ENCODE results near the gene C2CD2. TPM values are rescaled to one million over a fixed set of nuclear protein-coding genes. Genes with fewer than 3 reads are reported as not detected.

C2CD2 gene
- total RNA-seq, 1 donor from 2014 or later = 34.3 TPM

- H3K9me3 Mint-ChIP-seq (ENCODE audit: unreplicated experiment) = no peaks in the 10 kb centered on the region
- peaks cover 4% of the 10 kb centered on the region for H3K36me3 Mint-ChIP-seq (ENCODE audit: low read depth, unreplicated experiment)
- H3K27ac Mint-ChIP-seq (ENCODE audit: unreplicated experiment) = no peak overlapping the region
- no peak for DNase-seq (ENCODE audit: low spot score)
- TF ChIP-seq, protein P1, sequence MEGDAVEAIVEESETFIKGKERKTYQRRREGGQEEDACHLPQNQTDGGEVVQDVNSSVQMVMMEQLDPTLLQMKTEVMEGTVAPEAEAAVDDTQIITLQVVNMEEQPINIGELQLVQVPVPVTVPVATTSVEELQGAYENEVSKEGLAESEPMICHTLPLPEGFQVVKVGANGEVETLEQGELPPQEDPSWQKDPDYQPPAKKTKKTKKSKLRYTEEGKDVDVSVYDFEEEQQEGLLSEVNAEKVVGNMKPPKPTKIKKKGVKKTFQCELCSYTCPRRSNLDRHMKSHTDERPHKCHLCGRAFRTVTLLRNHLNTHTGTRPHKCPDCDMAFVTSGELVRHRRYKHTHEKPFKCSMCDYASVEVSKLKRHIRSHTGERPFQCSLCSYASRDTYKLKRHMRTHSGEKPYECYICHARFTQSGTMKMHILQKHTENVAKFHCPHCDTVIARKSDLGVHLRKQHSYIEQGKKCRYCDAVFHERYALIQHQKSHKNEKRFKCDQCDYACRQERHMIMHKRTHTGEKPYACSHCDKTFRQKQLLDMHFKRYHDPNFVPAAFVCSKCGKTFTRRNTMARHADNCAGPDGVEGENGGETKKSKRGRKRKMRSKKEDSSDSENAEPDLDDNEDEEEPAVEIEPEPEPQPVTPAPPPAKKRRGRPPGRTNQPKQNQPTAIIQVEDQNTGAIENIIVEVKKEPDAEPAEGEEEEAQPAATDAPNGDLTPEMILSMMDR (IDR thresholded peaks at IDR 0.05; ENCODE audit: unreplicated experiment) = no peak
- no peaks in the 10 kb centered on the region for H3K4me1 Mint-ChIP-seq (ENCODE audit: unreplicated experiment)
- H3K27me3 Mint-ChIP-seq (ENCODE audit: unreplicated experiment) = no peaks in the 10 kb centered on the region
- no peak overlapping the region for H3K4me3 Mint-ChIP-seq (ENCODE audit: unreplicated experiment)
Observed at GRCh38 chr21:41886328-41886727, 67.5 kb downstream of the C2CD2 start.

DNA sequence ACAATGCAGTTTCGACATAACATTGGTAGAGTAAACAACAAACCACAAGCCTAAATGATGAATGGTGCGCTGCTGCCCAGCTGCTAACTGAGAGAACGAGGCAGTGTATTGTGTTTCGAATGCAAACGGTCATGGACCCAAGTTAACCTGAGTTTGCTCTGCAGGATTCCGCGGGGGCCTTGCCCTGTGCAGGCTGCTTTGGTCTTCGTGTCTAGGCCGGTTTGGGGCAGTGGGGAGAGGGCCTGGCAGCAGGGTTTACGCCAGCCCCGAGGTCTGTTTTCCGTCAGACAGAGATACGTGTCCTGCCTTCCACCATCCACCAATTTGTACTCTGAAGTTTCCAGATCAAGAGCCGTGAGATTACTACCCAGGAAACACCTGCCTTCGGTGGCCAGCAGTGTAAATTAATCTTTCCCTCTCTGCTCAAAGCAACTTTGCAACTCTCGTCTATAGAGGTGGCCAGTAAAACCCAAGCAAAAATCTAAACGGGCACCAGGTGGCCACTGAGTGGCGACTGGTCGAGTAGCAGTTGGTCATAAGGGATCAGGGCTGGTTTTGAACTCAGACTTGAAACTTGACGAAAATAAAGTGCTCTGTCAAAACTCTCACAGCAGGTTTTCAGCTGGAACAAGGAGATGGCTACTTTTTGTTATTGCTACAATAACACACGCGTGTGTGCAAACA, 68.3 kb downstream of the C2CD2 start:
- DNase-seq (ENCODE audit: low spot score) = no peak
- TF ChIP-seq, protein P1 (IDR thresholded peaks at IDR 0.05; ENCODE audit: unreplicated experiment) = no peak
- Mint-ChIP-seq H3K9me3 (ENCODE audit: unreplicated experiment) (no peaks in the 10 kb centered on the region), H3K4me1 (ENCODE audit: unreplicated experiment) (no peaks in the 10 kb centered on the region), H3K27ac (ENCODE audit: unreplicated experiment) (no peak overlapping the region), H3K36me3 (ENCODE audit: low read depth, unreplicated experiment) (no peaks in the 10 kb centered on the region), H3K4me3 (ENCODE audit: unreplicated experiment) (no peak overlapping the region), H3K27me3 (ENCODE audit: unreplicated experiment) (peaks cover 2% of the 10 kb centered on the region)

GRCh38 chr21:41884501-41885030, 69.3 kb downstream of the C2CD2 start:
- DNase-seq (ENCODE audit: low spot score) = no peak
- H3K9me3 Mint-ChIP-seq (ENCODE audit: unreplicated experiment) = no peaks in the 10 kb centered on the region
- H3K27me3 Mint-ChIP-seq (ENCODE audit: unreplicated experiment) = peaks cover 5% of the 10 kb centered on the region
- TF ChIP-seq, protein P1 (IDR thresholded peaks at IDR 0.05; ENCODE audit: unreplicated experiment) = no peak
- H3K36me3 Mint-ChIP-seq (ENCODE audit: low read depth, unreplicated experiment) = no peaks in the 10 kb centered on the region
- H3K4me1 Mint-ChIP-seq (ENCODE audit: unreplicated experiment) = peaks cover 3% of the 10 kb centered on the region
- no peak overlapping the region for H3K27ac Mint-ChIP-seq (ENCODE audit: unreplicated experiment)
- H3K4me3 Mint-ChIP-seq (ENCODE audit: unreplicated experiment) = no peak overlapping the region

- no peaks in the 10 kb centered on the region for H3K36me3 Mint-ChIP-seq (ENCODE audit: low read depth, unreplicated experiment)
- H3K27ac Mint-ChIP-seq (ENCODE audit: unreplicated experiment) = no peak overlapping the region
- peaks cover 3% of the 10 kb centered on the region for H3K4me1 Mint-ChIP-seq (ENCODE audit: unreplicated experiment)
- no peak for DNase-seq (ENCODE audit: low spot score)
- TF ChIP-seq, protein P1 (IDR thresholded peaks at IDR 0.05; ENCODE audit: unreplicated experiment) = no peak
- H3K4me3 Mint-ChIP-seq (ENCODE audit: unreplicated experiment) = no peak overlapping the region
- H3K27me3 Mint-ChIP-seq (ENCODE audit: unreplicated experiment) = peaks cover 5% of the 10 kb centered on the region
- H3K9me3 Mint-ChIP-seq (ENCODE audit: unreplicated experiment) = no peaks in the 10 kb centered on the region
Observed at GRCh38 chr21:41883582-41883981, 70.2 kb downstream of the C2CD2 start.

- peaks cover 3% of the 10 kb centered on the region for H3K4me1 Mint-ChIP-seq (ENCODE audit: unreplicated experiment)
- H3K36me3 Mint-ChIP-seq (ENCODE audit: low read depth, unreplicated experiment) = peaks cover 5% of the 10 kb centered on the region
- no peaks in the 10 kb centered on the region for H3K9me3 Mint-ChIP-seq (ENCODE audit: unreplicated experiment)
- no peak overlapping the region for H3K4me3 Mint-ChIP-seq (ENCODE audit: unreplicated experiment)
- H3K27ac Mint-ChIP-seq (ENCODE audit: unreplicated experiment) = no peak overlapping the region
- DNase-seq (ENCODE audit: low spot score) = no peak
- TF ChIP-seq, protein P1 (IDR thresholded peaks at IDR 0.05; ENCODE audit: unreplicated experiment) = no peak
- H3K27me3 Mint-ChIP-seq (ENCODE audit: unreplicated experiment) = peaks cover 13% of the 10 kb centered on the region
Observed at GRCh38 chr21:41881051-41881450, 72.8 kb downstream of the C2CD2 start.

Measured in endothelial cell (in vitro differentiated cells).